Measurements from ENCODE around the gene AP1G2. TPM values are rescaled to one million over a fixed set of nuclear protein-coding genes. Genes with fewer than 3 reads are reported as not detected.

AP1G2 gene
- total RNA-seq, 1 experiment from 2014 or later = 155 TPM

DNA sequence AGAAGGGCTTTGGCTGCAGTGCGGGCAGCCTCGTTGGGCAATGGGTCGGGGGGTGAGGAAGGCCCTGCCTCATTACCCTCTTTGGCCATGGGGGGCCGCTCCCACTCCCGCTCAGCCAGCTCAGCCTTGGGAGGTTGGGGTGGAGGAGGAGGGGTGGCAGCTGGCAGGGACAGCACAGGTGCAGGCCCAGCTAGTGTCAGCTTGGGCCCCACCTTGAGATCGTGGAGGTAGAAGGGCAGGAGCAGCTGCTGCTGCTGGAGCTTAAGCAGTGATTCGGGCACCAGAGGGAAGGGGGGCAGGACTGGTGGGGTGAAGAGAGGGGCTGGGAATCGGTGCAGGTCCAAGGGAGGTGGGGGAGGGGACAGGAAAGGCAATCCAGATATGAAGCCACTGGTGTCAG lies 42.0 kb downstream of the AP1G2 start (continued):
- TF ChIP-seq POLR2A (IDR thresholded peaks at IDR 0.05; ENCODE audit: borderline replicate concordance, extremely low read depth, insufficient read depth, insufficient read length) = no peak
- no peak for TF ChIP-seq ZNF274 (IDR thresholded peaks at IDR 0.05; ENCODE audit: low read depth, low read length)
- TF ChIP-seq, protein P1, sequence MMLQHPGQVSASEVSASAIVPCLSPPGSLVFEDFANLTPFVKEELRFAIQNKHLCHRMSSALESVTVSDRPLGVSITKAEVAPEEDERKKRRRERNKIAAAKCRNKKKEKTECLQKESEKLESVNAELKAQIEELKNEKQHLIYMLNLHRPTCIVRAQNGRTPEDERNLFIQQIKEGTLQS (IDR thresholded peaks at IDR 0.05) = no peak
- TF ChIP-seq, protein P2, sequence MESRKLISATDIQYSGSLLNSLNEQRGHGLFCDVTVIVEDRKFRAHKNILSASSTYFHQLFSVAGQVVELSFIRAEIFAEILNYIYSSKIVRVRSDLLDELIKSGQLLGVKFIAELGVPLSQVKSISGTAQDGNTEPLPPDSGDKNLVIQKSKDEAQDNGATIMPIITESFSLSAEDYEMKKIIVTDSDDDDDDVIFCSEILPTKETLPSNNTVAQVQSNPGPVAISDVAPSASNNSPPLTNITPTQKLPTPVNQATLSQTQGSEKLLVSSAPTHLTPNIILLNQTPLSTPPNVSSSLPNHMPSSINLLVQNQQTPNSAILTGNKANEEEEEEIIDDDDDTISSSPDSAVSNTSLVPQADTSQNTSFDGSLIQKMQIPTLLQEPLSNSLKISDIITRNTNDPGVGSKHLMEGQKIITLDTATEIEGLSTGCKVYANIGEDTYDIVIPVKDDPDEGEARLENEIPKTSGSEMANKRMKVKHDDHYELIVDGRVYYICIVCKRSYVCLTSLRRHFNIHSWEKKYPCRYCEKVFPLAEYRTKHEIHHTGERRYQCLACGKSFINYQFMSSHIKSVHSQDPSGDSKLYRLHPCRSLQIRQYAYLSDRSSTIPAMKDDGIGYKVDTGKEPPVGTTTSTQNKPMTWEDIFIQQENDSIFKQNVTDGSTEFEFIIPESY (IDR thresholded peaks at IDR 0.05; ENCODE audit: extremely low read depth, insufficient replicate concordance, low read length) = no peak

DNA sequence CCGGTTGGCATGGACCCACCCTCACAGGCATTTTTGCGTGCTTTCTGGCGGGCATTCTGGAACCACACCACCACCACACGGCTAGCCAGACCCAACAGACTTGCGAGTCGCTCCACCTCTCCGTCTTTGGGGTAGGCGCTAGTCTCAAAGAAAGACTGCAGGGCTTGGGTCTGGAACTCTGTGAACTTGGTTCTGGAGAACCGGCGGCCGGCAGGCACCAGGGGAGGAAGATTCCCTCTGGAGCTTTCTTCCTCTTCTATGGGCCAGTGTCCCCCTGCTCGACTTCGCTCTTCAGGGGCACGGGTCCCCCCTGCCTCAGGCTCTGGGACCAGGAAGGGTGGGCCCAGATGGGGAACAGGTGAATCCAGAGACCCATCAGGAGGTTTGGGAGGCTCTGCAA lies 42.6 kb downstream of the AP1G2 start:
- Histone ChIP-seq H4K20me1 (ENCODE audit: insufficient read depth) (no peaks in the 10 kb centered on the region), H3K4me1 (ENCODE audit: control insufficient read depth in 1 of 2, insufficient read depth in 2 of 2, low read length in 2 of 2) (no peaks in the 10 kb centered on the region), H3K9ac (ENCODE audit: low read length) (no peak overlapping the region), H3K9me2 (ENCODE audit: insufficient read depth) (no peaks in the 10 kb centered on the region), H3K4me2 (ENCODE audit: low read length) (no peak overlapping the region), H3K4me3 (replicated peaks in 1 of 2; ENCODE audit: low read depth in 1 of 2, low read length in 2 of 2) (no peak overlapping the region), H3K27me3 (ENCODE audit: insufficient read depth, low read length) (no peaks in the 10 kb centered on the region), H3K36me3 (ENCODE audit: control insufficient read depth in 1 of 2, insufficient read depth in 2 of 2, low read length in 2 of 2) (no peaks in the 10 kb centered on the region), H3K27ac (ENCODE audit: low read depth, low read length) (no peak overlapping the region), H3K79me2 (ENCODE audit: insufficient read depth, low read length) (no peaks in the 10 kb centered on the region), H3K9me3 (ENCODE audit: control insufficient read depth in 1 of 2, insufficient read depth in 1 of 2, low read depth in 1 of 2, low read length in 2 of 2) (no peaks in the 10 kb centered on the region), H2AFZ (ENCODE audit: low read depth, low read length, poor library complexity, severe bottlenecking) (no peak overlapping the region)
- ATAC-seq = no peak
- CTCF ChIA-PET = no interaction called here
- intact Hi-C loops (cut with micrococcal nuclease) = no loop called here
- BruUV-seq (replicated peaks) = no TSS peak
- RAD21 ChIA-PET (ENCODE audit: low non-redundant PET in 1 of 2, low total read pairs in 2 of 2, uncharacterized antibody in 2 of 2, unreplicated experiment in 2 of 2) = no interaction called here
- POLR2A ChIA-PET = no interaction called here
- no peak for DNase-seq (ENCODE audit: low read depth, low spot score)
- no peak for TF ChIP-seq FOSL1 (IDR thresholded peaks at IDR 0.05; ENCODE audit: low read depth)
- no peak for TF ChIP-seq SRF (IDR thresholded peaks at IDR 0.05; ENCODE audit: low read depth)
- TF ChIP-seq, protein P3, sequence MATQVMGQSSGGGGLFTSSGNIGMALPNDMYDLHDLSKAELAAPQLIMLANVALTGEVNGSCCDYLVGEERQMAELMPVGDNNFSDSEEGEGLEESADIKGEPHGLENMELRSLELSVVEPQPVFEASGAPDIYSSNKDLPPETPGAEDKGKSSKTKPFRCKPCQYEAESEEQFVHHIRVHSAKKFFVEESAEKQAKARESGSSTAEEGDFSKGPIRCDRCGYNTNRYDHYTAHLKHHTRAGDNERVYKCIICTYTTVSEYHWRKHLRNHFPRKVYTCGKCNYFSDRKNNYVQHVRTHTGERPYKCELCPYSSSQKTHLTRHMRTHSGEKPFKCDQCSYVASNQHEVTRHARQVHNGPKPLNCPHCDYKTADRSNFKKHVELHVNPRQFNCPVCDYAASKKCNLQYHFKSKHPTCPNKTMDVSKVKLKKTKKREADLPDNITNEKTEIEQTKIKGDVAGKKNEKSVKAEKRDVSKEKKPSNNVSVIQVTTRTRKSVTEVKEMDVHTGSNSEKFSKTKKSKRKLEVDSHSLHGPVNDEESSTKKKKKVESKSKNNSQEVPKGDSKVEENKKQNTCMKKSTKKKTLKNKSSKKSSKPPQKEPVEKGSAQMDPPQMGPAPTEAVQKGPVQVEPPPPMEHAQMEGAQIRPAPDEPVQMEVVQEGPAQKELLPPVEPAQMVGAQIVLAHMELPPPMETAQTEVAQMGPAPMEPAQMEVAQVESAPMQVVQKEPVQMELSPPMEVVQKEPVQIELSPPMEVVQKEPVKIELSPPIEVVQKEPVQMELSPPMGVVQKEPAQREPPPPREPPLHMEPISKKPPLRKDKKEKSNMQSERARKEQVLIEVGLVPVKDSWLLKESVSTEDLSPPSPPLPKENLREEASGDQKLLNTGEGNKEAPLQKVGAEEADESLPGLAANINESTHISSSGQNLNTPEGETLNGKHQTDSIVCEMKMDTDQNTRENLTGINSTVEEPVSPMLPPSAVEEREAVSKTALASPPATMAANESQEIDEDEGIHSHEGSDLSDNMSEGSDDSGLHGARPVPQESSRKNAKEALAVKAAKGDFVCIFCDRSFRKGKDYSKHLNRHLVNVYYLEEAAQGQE (IDR thresholded peaks at IDR 0.05; ENCODE audit: low read depth) = no peak
- no peak for TF ChIP-seq TCF7L2 (IDR thresholded peaks at IDR 0.05; ENCODE audit: borderline replicate concordance, extremely low read depth, insufficient read depth, insufficient read length)
- TF ChIP-seq JUND (IDR thresholded peaks at IDR 0.05) = no peak
- TF ChIP-seq CBX3 (IDR thresholded peaks at IDR 0.05; ENCODE audit: low read depth) = no peak
- TF ChIP-seq, protein P4, sequence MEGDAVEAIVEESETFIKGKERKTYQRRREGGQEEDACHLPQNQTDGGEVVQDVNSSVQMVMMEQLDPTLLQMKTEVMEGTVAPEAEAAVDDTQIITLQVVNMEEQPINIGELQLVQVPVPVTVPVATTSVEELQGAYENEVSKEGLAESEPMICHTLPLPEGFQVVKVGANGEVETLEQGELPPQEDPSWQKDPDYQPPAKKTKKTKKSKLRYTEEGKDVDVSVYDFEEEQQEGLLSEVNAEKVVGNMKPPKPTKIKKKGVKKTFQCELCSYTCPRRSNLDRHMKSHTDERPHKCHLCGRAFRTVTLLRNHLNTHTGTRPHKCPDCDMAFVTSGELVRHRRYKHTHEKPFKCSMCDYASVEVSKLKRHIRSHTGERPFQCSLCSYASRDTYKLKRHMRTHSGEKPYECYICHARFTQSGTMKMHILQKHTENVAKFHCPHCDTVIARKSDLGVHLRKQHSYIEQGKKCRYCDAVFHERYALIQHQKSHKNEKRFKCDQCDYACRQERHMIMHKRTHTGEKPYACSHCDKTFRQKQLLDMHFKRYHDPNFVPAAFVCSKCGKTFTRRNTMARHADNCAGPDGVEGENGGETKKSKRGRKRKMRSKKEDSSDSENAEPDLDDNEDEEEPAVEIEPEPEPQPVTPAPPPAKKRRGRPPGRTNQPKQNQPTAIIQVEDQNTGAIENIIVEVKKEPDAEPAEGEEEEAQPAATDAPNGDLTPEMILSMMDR (IDR thresholded peaks at IDR 0.05 in 2 of 3, conservative IDR thresholded peaks at IDR 0.05 in 1 of 3; ENCODE audit: borderline replicate concordance in 1 of 3, insufficient read depth in 1 of 3, low read depth in 2 of 3, low read length in 2 of 3) = no peak
- TF ChIP-seq, protein P2 (IDR thresholded peaks at IDR 0.05; ENCODE audit: extremely low read depth, insufficient replicate concordance, low read length) = no peak
- TF ChIP-seq, protein P5, sequence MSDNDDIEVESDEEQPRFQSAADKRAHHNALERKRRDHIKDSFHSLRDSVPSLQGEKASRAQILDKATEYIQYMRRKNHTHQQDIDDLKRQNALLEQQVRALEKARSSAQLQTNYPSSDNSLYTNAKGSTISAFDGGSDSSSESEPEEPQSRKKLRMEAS (IDR thresholded peaks at IDR 0.05) = no peak
- no peak for TF ChIP-seq ELF1 (IDR thresholded peaks at IDR 0.05; ENCODE audit: borderline replicate concordance, low read depth)
- TF ChIP-seq, protein P1 (IDR thresholded peaks at IDR 0.05) = no peak
- no peak for TF ChIP-seq POLR2A (IDR thresholded peaks at IDR 0.05; ENCODE audit: borderline replicate concordance, extremely low read depth, insufficient read depth, insufficient read length)
- TF ChIP-seq SP1 (IDR thresholded peaks at IDR 0.05; ENCODE audit: low read depth) = no peak
